ENCODE data around the gene RACGAP1.

DNA sequence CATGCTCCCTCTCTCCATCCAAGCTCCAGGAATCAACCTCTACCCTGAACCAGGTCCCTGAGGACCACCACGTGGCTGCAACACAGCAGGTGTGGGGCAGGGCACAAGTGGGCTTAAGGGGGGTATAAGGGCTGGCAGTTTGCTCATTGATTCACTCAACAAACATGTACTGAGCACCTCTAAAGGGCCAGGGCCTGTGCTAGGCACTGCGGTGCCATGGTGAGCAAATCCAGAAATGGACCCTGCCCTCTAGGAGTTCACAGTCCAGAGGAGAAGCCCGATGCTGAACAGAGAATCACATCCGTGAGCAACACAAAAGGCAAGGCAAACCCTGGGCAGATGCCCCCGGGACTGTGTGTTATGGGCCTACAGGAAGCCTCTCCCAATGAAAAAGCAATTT is 81.2 kb downstream of the RACGAP1 start:
- no peak for TF ChIP-seq SIN3A (IDR thresholded peaks at IDR 0.05; ENCODE audit: borderline replicate concordance, insufficient read depth, low read length)
- no peak for TF ChIP-seq POLR2AphosphoS5 (IDR thresholded peaks at IDR 0.05; ENCODE audit: low read depth, low read length)
- no peak for TF ChIP-seq REST (IDR thresholded peaks at IDR 0.05; ENCODE audit: insufficient read depth in 1 of 2, low read depth in 2 of 2, low read length in 2 of 2)
- TF ChIP-seq TAF1 (IDR thresholded peaks at IDR 0.05; ENCODE audit: borderline replicate concordance, insufficient read depth, low read length): no peak
- TF ChIP-seq FOXP2 (optimal IDR thresholded peaks at IDR 0.05; ENCODE audit: borderline replicate concordance, extremely low read depth, extremely low read length, insufficient read depth): no peak

All from PFSK-1 (cell line).